Stimulated activated CD8-positive, alpha-beta memory T cell treated with anti-CD3 and anti-CD28 coated beads, Interleukin-2, amount 100 ng/mL, for 1 hour (primary cell): Measurements from ENCODE around the gene CRYGN.

Source experiments
- DNase-seq, 2 donors: peaks; one replicate each; pipeline ENCODE4 v3.0.0-alpha.2; 2020; ENCODE audit warnings: low read depth in 2 of 2

Gene CRYGN

GRCh38 chr7:151379534-151380198, 60.3 kb downstream of the CRYGN start:
- DNase-seq = no peak

- no peak for DNase-seq
Measured at GRCh38 chr7:151379193-151379520, 60.8 kb downstream of the CRYGN start.
